HG03460 (cell line): Measurements from ENCODE around the gene DLK2.
"Not testable (repeated sequence)": the region's sequence is repeated elsewhere in the genome, so short reads cannot be mapped to it uniquely, and the experiment has no call there.

Experiments used
- ATAC-seq: cut with Tn5 transposase; IDR thresholded peaks from one replicate; pipeline ENCODE4 v1.9.1; 2021; ENCODE audit not compliant: unreplicated experiment

DLK2 gene

DNA sequence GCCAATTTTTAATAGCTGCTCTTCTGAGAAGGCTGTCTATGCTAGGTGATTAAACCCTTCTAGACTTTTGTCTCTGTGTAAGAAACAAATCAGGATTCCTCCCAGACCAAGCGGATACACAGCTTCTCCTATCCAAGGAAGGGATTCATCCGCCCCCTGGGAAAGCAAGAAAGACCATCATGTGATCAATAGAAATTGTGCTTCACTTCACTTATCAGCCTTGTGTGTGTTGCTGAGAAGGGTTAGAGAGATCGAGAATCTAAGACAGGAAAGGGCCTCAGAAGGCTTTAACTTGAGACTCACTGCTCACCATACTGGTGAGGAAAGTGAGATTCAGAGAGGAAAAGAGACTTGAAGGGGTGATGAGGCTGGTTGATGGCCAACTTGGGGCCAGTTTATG, 26.5 kb downstream of the DLK2 start:
- no peak for ATAC-seq

DNA sequence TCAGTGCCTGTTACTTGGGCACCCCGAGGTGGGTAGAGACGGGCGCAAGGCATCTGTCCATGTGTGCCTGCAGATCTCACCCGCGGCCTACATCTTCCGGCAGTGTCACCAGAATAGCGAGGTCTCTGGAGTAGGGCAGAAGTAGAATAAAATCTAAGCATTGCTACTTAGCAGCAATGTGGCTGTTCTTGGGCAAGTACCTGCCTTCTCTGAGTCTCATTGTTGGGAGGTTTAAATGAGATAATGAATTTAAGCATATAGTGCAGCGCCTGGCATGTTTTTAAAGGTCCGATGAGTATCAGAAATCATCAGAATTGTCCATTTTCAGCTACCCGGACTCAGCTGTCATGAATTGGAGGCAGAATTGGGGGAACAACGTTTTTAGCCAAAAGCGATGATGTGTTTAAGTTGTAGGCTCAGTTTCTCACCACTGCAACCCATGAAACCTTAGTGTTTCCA, 27.2 kb downstream of the DLK2 start:
- ATAC-seq: no peak

DNA sequence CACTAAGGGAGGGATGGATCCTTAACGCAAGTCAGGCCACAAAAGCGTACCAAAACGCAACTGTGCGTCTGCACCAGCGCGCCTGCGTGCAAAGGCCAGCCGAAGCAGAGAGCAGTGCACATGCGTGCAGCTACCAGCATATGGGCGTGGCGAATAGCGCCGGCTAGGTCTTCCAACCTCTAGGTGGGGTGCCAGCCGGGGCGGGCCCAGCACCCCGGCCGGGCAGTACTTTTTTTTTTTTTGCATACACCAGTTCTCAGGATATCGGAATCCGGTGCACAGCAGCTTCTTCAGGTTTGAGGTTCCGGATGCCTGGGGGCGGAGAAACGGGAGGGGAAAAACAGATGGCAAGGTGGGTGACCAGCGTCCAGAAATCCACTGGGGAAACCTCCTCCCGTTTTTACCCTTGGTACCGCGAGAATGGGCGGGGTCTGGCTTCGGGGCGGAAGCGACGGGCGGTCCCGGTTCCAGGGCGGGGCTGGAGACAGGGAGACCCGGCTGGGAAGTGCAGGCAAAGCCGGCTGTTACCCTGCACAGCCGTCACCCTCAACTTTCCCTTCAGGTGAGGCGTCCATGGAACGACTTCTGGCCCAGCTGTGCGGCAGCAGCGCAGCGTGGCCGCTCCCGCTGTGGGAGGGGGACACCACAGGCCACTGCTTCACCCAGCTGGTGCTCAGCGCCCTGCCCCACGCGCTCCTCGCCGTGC, 27.8 kb downstream of the DLK2 start, which contains the start of gene ABCC10:
Gene ABCC10, plus strand, starts transcription at position 136 of the 706 bp plus-strand sequence. Its CDS starts 438 bp downstream, at position 574.
- peak; percentile 92 for ATAC-seq

DNA sequence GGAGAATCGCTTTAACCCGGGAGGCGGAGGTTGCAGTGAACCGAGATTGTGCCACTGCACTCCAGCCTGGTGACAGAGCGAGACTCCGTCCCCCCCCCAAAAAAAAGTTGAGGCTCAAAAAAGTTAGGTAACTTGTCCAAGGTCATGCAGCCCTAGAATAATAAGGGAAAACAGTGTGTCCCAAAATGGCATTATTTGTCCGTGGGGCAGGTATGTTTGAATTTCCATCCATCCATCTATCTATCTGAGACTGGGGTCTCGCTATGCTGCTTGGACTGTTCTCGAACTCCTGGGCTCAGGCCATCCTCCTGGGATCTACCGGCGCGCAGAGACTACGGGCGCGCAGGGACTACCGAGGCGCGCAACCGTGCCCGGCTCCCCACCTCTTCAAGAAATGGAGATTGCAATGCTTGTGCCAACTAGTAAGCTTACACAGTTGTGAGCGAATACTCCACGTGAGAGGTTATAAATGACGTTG, 28.4 kb downstream of the DLK2 start:
- ATAC-seq: no peak

DNA sequence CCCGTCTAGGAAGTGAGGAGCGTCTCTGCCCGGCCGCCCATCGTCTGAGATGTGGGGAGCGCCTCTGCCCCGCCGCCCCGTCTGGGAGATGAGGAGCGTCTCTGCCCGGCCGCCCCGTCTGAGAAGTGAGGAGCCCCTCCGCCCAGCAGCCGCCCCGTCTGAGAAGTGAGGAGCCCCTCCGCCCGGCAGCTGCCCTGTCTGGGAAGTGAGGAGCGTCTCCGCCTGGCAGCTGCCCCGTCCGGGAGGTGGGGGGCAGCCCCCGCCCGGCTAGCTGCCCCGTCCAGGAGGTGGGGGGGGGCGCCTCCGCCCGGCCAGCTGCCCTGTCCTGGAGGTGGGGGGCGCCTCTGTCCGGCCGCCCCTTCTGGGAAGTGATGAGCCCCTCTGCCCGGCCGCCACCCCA, 30.3 kb downstream of the DLK2 start:
- ATAC-seq: not testable (repeated sequence)

DNA sequence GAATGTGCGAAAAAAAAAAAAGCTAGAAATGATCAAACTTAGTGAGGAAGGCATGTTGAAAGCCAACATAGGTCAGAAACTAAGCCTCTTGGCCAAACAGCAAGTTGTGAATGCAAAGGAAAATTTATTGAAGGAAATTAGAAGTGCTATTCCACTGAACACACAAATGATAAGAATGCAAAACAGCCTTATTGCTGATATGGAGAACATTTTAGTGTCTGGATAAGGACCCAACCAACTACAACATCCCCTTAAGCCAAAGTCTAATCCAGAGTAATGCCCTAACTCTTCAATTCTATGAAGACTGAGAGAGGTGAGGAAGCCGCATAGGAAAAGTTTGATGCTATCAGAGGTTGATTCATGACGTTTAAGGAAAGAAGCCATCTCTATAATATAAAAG, 33.5 kb downstream of the DLK2 start:
- ATAC-seq: no peak

DNA sequence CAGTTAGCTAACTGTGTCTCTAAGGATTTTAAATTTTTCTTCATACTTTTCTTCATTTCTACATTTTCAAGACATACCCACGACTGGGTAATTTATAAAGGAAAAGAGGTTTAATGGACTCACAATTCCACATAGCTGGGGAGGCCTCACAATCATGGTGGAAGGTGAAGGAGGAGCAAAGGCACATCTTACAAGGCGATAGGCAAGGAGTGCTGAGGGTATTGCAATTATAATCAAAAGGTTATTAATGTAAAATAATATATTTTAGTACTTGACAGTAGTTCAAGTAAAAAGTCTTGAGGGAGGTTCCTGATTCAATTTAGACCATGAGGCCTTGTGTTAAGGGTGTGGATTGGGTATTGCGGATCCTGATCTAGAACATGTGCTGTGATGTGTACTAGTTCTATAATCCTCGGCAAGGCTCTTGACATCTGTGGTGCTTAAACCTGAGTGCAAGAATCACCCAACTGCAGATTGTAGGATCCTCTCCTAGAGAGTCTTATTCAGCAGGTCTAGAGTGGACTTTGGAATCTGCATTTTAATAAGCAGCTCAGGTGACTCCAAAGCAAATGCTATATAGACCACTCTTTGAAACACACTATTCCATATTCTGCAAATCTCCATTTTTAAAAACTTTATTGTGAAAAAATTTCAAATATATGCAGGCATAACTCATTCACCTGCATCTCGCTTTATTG, 35.2 kb downstream of the DLK2 start:
- ATAC-seq: no peak

DNA sequence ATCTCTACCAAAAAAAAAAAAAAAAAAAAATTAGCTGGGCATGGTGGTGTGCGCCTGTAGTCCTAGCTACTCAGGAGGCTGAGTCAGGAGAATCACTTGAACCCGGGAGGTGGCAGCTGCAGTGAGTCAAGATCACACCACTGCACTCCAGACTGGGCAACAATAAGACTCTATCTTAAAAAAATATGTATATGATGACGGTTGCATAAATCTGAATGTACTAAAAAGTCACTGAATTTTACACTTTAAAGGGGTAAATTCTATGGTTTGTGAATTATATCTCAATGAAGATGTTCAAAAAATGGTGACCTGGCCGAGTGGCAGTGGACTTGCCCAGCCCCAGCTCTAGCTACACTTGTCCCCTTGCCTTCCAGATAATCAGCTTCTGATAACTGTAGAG, 38.4 kb downstream of the DLK2 start:
- ATAC-seq: no peak

DNA sequence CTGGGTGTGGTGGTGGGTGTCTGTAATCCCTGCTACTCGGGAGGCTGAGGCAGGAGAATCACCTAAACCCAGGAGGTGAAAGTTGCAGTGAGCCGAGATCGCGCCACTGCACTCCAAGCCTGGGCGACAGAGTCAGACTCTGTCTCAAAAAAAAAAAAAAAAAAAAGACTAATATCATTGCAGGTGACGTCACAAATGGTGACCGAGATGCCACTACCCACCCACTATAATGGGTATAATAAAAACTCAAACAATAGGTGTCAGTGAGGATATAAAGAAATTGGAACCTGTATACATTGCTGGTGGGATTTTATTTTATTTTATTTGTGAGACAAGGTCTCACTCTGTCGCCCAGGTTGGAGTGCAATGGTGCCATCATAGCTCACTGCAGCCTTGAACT, 40.1 kb downstream of the DLK2 start:
- not testable (repeated sequence) for ATAC-seq

DNA sequence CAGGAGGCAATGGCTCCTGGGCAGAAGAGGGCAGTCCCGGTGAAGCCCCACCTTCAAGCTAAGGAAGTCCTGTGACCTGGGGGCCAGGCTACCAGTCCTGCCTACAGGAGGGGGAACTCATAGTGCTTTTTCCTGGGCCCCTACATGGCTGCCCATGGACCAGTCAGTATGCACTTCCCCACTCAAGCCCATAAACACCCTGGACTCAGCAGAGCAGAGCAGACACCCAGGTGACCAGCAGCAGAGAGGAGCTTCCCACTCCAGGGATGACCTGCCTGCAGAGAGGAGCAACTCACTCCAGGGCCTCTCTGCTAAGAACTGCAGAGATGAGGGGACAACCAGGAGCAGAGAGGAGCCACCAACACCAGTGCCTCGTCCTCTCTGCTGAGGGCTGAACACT, 42.3 kb downstream of the DLK2 start:
- ATAC-seq: no peak

DNA sequence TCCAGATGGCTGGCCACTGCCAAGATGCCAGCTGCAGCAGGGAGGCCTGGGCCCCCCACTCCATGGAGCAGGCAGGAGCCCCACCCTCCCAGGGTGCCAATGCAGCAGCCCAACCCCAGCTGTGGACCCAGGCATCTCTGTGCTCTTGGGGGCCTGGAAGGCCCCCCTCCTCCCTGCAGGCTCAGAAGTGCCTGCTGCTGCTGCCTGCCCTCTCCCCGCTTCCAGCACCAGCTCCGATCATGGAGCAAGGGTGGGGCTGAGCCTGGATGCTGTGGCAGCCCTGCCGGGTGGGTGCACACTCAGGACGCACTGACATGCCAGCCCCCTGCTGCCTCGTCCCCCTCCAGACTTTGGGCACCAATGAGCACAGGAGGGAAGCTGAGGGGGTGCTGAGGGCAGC, 42.8 kb downstream of the DLK2 start:
- no peak for ATAC-seq

DNA sequence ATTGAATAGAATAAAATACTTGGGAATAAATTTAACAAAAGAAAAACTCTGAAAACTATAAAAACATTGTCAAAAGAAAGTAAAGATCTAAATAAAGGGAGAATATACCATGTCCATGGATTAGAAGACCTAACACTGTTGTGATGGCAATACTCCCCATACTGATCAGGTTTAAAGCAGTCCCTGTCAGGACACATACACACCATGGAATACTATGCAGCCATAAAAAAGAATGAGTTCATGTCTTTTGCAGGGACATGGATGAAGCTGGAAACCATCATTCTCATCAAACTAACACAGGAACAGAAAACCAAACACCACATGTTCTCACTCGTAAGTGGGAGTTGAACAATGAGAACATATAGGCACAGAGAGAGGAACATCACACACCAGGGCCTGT, 44.6 kb downstream of the DLK2 start:
- ATAC-seq: not testable (repeated sequence)

DNA sequence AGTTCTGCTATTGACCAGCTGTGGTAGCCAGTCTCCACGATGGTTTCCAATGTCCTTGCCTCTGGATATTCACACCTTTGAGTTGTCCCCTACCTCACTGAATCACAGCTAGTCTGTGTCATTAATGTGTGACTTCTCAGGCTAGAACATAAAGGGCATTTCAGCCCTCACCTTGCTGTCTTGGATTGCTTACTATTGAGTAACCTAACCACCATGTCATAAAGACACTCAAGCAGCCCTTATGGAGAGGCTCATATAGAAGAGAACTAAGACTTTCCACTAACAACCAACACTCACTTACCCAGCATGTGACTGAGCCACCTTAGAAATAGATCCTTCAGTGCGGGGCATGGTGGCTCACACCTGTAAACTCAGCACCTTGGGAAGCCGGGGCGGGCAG, 47.1 kb downstream of the DLK2 start:
- ATAC-seq: no peak

DNA sequence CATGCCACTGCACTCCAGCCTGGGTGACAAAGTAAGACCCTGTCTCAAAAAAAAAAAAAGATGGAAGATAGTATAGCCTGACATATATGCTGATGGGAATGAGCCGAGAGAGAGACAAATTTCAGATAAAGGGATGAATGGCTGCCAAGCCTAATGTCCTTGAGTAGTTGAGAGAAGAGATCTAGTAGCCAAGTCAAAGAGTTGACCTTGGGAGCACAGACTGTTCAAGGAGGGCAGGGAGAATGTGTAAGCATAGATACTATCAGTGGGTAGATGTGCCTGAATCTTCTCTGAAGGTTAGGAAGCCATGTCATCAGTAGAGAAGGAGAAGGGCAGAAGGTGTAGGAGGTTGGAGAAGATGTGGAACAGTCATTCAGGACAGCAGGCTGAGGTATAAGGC, 48.1 kb downstream of the DLK2 start:
- ATAC-seq: no peak

DNA sequence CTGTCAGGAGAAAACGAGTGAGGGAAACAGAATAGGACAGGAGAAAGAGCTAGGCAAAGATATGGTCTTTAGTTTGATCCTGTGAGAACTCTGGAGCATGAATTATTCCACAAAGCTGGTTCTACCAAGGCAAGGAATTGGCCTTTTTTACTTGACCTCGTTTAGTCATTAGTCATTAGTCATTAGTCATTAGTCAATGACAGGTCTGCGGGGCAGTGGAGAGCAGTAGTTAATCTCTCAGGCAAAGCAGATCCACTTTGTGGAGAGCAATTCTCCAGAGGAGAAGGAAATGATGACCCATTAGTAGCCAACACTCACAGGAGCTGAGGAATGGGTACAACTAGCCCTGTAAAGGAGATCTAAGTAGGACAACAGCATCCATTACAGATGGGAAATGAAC, 50.0 kb downstream of the DLK2 start:
- ATAC-seq: no peak

DNA sequence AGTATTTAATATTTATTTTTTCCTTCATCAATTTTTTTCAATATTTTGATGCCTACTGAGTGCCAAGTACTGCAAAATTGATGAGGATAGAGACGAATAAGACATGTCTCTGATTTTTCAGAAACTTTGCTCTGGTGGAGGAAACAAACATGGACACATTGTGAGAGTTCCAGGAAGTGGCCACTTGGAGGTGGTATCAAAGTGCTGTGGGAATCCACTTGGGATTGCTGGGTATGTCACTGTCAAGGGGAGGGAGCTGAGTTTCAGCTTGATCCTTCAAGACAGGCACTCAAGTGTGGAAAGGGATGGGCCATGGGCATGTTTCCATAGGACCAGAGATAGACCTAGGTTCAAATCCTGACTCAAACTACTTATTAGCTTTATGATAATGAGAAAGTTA, 52.5 kb downstream of the DLK2 start:
- ATAC-seq: no peak

DNA sequence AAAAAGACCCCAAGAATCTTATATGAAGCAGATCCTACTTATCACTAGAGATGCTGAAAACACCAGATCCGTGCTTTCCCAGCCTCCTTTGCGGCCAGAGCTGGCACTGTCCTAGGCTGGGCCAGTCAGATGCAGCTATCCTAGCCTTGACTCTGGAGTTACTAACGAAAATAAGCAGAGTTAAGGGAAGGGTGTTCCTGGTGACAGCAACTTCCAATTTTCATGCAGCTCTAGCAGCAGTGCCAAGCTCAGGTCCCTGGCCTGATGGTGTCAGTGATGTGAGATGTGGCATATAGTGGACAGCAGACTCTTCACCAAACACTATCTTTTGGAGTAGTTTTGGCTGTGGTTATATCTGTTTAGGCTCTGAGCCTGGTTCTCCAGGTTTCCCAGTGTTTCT, 53.6 kb downstream of the DLK2 start:
- ATAC-seq: no peak
